H1 (cell line): ENCODE data around the gene WNT8B.

Experiments used
- ASH2L ChIP-seq: fragments of 200-600, 300-600 bp; sonication (generic); IDR thresholded peaks from one replicate; pipeline ENCODE4 v1.7.1; 2017; ENCODE audit warnings: low read length
- BCL11A ChIP-seq, 2 experiments: IDR thresholded peaks; one replicate each; pipeline ENCODE4 v1.6.1; 2011; ENCODE audit warnings: low read depth in 2 of 2, low read length in 2 of 2, mild to moderate bottlenecking in 2 of 2
- EZH2 ChIP-seq: fragments of 200-600 bp; sonication (generic); IDR thresholded peaks from 2 replicates; pipeline ENCODE4 v1.7.1; 2012; ENCODE audit warnings: low read depth, mild to moderate bottlenecking, moderate library complexity, low read length, inconsistent platforms; ENCODE audit not compliant: severe bottlenecking
- JUN ChIP-seq: IDR thresholded peaks from 2 replicates; pipeline ENCODE4 v1.6.1; 2011; ENCODE audit warnings: low read depth, mild to moderate bottlenecking, improper control_type of control experiment, low read length
- YY1 ChIP-seq: IDR thresholded peaks from 2 replicates; pipeline ENCODE4 v1.6.1; 2011; ENCODE audit warnings: low read depth, mild to moderate bottlenecking, low read length

DNA sequence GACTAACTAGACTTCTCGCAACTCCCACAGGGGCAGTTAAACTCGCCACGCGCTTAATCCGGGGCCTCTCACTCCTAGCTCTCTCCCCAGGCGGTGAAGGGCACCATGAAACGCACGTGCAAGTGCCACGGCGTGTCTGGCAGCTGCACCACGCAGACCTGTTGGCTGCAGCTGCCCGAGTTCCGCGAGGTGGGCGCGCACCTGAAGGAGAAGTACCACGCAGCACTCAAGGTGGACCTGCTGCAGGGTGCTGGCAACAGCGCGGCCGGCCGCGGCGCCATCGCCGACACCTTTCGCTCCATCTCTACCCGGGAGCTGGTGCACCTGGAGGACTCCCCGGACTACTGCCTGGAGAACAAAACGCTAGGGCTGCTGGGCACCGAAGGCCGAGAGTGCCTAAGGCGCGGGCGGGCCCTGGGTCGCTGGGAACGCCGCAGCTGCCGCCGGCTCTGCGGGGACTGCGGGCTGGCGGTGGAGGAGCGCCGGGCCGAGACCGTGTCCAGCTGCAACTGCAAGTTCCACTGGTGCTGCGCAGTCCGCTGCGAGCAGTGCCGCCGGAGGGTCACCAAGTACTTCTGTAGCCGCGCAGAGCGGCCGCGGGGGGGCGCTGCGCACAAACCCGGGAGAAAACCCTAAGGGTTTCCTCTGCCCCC is 19.5 kb downstream of the WNT8B start:
- TF ChIP-seq JUN (no peak), EZH2 (peak; percentile 42), YY1 (no peak), BCL11A (IDR thresholded peaks at IDR 0.05; ENCODE audit: low read depth in 2 of 2, low read length in 2 of 2) (no peak), ASH2L (peak; percentile 27)
